GM21390 (cell line): ENCODE data around the gene PHGDH.
A peak's percentile ranks its signal among the peaks of the same experiment; 100 is the strongest.
"Not testable (repeated sequence)": the region's sequence is repeated elsewhere in the genome, so short reads cannot be mapped to it uniquely, and the experiment has no call there.

Experiments used
- ATAC-seq: cut with Tn5 transposase; IDR thresholded peaks from one replicate; pipeline ENCODE4 v1.9.1; 2021; ENCODE audit not compliant: unreplicated experiment

The PHGDH gene

DNA sequence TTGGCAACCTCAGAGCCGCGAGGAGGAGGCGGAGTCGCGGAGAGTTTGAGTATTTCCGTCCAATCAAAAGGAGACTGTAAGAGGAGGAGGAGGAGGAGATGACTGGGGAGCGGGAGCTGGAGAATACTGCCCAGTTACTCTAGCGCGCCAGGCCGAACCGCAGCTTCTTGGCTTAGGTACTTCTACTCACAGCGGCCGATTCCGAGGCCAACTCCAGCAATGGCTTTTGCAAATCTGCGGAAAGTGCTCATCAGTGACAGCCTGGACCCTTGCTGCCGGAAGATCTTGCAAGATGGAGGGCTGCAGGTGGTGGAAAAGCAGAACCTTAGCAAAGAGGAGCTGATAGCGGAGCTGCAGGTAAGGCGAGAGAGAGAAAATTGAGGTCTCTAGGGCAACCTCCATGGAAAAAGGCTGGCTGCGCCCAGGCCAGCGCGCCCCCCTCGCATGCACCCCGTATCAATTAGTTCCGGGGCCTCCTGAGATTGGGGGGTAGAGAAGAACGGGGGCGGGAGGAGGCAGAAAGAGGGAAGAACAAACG lies at the start of gene PHGDH:
PHGDH (plus strand) TSS at position 131 of the 538 bp plus-strand sequence; CDS start at position 220, 89 bp downstream.
- ATAC-seq, result peak; percentile 73

DNA sequence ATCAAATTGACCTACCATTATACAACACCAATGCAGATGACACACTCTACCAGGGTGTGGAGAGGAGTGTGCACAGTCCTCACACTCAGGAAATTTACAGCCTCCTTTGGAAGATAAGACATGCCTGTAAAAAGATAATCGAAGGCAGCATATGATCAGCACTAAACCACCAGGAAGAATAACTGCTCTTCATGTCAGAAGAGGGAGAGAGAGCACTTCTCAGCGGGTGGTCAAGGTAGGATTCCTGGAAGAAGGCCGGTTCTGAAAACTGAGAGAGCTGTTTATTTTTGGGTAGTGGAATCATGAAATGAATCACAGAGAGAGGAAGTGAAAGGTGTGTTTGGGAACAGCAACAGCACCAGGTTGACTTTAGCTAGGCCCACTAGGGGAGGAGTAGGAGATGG lies 49.7 kb upstream of the PHGDH start:
- ATAC-seq, result peak; percentile 78

DNA sequence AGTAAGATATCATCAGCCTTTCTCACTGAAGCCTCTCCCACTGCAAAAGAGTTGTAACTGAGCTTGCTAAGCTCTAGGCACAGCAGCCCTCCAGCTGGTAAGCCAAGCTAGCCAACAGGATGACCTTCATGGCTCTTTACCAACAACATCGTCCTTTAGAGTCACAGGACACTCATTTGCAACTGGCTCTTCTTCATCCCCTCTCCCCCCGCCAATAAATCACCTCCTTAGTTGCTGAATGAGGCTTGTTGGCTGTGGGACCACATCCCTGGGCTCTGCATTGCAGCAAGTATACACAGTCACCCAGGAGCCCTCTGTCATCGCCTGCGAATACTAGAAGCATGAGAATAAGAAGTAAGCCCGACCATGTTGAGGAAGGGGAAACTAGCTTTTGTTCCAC lies 47.7 kb upstream of the PHGDH start:
- no peak for ATAC-seq

DNA sequence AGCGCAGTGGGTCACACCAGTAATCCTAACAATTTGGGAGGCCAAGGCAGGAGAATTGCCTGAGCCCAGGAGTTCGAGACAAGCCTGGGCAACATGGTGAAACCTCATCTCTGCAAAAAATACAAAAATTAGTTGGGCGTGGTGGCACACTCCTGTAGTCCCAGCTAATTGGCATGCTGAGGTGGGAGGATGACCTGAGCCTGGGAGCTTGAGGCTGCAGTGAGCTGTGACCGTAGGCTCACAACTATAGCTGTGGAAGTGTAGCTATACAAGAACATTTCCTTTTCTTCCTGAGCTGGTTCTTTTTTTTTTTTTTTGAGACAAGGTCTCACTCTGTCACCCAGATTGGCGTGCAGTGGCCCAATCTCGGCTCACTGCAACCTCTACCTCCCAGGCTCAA lies 44.6 kb upstream of the PHGDH start:
- ATAC-seq, result no peak

GRCh38 chr1:119670898-119671297 lies 40.8 kb upstream of the PHGDH start:
- ATAC-seq, result no peak

DNA sequence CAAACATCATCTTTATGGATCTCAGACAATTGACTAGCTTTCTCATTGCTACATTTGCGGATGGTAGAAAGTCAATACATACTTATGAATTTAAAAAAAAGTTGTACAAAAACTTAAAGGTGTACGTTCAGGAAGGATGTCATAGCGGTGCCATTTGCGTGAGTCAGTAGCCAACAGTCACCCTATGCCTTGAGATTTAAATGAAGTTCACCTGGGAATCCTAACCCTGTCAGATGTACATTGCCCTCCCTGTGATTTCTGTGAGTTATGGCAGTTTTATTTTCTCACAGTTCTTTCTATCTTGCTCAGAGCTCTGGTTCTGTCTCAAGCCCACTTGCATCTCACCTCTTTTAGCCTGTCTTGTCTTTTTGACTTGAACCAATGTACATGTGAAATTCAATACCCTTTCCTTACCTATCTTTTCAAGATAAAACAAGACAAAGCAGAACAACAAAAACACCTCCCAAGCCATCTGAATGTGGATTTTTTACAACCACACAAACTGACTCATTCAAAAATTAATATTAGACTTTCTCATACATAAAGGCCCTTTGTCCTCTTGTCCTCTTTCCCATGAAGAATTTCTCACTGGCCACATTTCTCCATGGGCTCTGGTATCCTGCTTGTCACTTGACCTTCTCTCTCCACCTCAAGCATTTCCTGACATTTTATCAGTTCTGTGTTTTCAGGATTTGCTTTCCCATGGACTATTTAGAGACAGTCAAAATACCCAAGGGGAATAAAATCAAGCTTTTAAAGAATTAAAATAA lies 38.4 kb upstream of the PHGDH start:
- ATAC-seq, result no peak

DNA sequence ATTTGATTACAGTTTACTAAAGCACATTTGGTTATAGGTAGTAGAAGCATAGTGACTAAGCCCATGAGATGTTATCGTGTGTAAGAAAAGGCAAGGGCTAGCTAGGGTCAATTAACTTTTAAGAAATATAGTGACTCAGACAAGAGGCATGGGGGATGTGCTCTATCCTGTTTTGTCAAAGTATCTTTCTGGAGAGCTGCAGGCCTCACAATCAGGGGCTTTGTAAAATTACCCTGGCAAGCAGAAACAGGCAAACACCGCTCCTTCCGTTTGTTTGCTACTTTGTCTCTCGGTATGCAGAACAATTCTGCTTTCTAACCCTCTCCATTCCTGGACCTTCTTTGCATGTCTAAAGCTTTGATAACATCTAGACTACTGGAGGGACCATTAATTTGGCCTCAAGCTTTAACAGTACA lies 37.6 kb upstream of the PHGDH start:
- no peak for ATAC-seq

- ATAC-seq, result peak; percentile 70
These were observed 36.9 kb upstream of the PHGDH start for GRCh38 chr1:119674835-119675289.

GRCh38 chr1:119675349-119676345 lies 36.1 kb upstream of the PHGDH start:
- ATAC-seq, result peak; percentile 54

GRCh38 chr1:119676571-119677206 lies 35.0 kb upstream of the PHGDH start:
- no peak for ATAC-seq

- ATAC-seq, result no peak
These were observed 32.5 kb upstream of the PHGDH start for GRCh38 chr1:119679223-119679622.

DNA sequence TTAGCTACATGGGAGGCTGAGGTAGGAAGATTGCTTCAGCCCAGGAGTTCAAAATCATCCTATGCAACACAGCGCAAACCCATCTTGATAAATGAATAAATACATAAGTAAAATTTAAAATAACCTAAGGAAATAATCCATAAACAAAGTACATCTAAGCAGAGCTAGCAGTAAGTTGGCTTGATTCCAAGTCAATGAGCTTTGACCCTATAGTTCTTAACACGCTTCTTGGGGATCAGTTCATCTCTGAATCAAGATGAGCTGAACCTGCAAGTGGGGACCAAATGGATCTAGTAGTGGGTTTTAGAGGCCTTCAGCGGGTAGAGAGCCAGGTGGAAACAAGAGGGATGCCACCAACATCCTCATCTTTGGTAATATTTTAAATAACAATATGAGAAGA lies 31.5 kb upstream of the PHGDH start:
- no peak for ATAC-seq

DNA sequence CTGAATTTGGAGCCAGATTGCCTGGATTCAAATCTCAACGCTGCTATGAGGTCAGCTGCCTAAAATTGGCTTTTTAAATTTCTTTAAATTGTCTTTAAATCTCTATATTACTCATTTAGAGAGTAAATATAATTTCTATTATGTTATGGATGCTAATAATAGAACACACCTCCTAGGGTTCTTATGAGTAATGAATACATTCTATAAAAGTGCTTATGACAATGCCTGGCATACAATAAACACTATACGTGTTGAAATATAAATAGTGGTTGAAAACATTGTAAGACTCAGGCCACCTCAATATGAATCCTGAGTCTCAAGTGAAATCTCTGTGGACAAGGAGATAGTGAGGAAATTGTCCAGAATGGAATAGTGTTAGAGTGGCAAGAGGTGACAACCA lies 31.0 kb upstream of the PHGDH start:
- no peak for ATAC-seq

DNA sequence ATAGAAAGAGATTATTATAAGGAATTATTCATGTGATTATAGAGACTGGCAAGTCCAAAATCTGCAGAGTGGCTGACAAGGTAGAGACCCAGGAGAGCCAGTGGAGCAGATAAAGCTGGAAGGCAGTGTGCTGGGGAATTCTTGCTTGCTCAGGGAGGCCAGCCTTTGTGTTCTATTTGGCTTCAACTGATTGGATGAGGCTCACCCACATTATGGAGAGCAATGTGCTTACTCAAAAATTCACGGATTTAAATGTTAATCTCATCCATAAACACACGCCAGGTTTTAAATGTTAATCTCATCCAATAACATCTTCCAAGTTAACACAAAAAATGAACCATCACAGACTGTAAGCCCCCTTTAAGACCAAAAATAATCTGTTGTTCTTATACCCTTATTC lies 30.2 kb upstream of the PHGDH start:
- no peak for ATAC-seq

DNA sequence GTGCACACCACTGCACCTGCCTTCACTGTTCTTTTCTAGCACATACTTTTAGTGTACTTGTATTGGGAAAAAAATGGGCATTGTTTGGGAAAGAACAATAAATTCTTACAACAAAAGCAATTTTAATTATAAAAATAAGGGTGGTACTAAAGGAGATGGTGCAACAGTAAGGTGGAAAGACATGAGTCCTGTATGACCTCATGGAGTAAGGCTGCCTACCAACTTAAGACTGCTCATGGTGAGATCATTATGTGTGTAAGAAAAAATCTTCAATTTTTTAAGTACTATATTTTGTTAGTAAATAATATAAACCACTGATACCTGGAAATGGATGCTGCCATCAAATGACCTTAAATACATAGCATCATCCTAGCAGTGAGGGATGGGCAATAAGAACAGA lies 29.6 kb upstream of the PHGDH start:
- no peak for ATAC-seq

- no peak for ATAC-seq
These were observed 27.8 kb upstream of the PHGDH start for GRCh38 chr1:119683893-119684292.

GRCh38 chr1:119686661-119687060 lies 25.1 kb upstream of the PHGDH start:
- ATAC-seq, result no peak

GRCh38 chr1:119687434-119688079 lies 24.2 kb upstream of the PHGDH start:
- ATAC-seq, result no peak

DNA sequence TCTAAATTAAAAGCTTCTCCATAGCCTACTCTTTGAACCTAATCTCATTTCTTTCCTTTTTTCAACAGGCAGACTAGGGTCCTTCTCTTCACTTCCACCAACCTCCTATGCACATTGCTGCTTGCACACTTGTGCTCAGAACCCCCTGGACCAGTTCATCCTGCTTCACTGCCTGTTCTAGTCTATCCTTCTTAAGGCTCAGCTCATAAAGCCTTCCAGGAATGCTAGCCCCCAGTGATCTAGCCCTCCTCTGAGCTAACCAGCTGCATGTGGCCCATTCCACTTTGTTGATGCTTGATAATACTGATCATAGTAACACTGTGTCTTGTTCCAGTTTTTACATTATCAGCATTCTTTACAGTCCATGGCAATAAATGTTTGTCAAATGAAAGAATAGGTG lies 22.9 kb upstream of the PHGDH start:
- ATAC-seq, result no peak

GRCh38 chr1:119689511-119689910 lies 22.2 kb upstream of the PHGDH start:
- ATAC-seq, result no peak

DNA sequence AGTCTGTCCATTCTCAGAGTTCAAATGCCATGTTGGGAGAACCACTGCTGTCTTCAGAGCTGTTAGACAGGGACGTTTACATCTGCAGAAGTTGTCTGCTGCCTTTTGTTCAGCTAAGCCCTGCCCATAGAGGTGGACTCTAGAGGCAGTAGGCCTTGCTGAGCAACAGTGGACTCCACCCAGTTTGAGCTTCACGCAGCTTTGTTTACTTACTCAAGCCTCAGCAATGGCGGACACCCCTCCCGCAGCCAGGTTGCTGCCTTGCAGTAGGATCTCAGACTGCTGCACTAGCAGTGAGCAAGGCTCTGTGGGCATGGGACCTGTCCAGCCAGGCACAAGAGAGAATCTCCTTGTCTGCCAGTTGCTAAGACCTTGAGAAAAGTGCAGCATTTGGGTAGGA lies 14.9 kb upstream of the PHGDH start:
- not testable (repeated sequence) for ATAC-seq
